HG02852 (cell line): ENCODE measurements around the gene CAPN1.

Source experiments
- ATAC-seq: cut with Tn5 transposase; IDR thresholded peaks from one replicate; pipeline ENCODE4 v1.9.1; 2021; ENCODE audit warnings: mild to moderate bottlenecking, moderate library complexity; ENCODE audit not compliant: unreplicated experiment

Gene CAPN1

DNA sequence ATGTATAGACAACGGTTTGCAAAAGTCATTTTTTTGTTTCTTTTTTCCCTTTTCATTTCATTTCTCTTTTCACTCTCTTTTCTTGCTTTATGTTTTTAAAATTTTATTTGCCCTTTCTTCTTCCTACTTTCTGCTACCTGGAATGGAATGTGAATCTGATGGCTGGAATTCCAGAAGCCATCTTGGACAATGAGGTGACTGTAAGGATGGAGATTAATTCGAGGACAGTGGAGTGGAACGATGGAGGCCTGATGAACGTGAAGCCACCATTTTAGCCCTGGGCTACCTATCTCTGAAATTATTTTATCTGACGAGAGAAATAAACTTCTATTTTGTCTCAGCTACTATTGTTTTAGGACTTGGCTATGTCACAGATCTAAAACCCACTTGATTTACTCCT, 77.3 kb downstream of the CAPN1 start:
- ATAC-seq, result no peak

DNA sequence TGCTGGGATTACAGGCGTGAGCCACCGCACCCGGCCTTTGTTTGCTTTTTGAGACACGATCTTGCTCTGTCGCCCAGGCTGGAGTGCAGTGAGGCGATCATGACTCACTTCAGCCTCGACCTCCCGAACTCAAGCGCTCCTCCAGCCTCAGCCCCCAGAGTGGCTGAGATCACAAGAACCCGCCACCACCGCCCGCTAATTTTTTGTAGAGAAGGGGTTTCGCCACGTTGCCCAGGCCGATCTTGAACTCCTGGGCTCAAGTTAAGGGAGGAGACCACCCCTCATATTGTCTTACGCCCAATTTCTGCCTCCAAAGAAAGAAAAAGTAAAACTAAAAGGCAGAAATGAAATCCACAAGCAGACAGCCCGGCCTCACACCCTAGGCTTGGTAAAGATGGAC, 78.6 kb downstream of the CAPN1 start:
- ATAC-seq, result no peak

DNA sequence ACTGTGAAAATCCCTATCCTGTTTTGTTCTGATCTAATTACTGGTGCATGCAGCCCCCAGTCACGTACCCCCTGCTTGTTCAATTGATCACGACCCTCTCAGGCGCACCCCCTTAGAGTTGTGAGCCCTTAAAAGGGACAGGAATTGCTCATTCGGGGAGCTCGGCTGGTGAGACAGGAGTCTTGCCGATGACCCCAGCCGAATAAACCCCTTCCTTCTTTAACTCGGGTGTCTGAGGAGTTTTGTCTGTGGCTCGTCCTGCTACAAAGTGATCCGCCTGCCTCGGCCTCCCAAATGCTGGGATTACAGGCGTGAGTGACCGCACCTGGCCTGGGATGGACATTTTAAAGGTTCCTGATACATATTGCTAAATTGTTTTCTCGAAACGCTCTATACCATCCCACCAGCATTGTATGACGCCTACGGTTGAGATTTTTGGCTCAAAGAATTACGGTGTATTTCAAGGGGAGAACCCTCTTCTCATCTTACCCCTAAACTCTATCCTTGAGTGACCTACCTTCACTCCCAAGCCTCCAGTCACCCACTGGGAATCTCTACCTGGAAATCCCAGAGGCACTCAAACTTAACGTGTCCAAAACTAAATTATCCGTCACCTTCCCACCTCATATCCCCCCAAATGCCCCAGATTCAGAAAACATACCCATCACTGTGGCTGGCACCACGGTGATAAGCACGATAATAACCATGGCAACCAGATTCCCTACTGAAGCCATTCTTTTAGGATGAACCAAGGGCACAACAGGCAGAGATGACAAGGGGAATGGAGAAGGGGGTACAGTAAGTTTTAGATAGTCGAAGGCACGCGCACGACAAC, 79.2 kb downstream of the CAPN1 start:
- no peak for ATAC-seq
